GM11168 (cell line): ENCODE measurements around the gene NOP58.
"Not testable (repeated sequence)": the region's sequence is repeated elsewhere in the genome, so short reads cannot be mapped to it uniquely, and the experiment has no call there.

Experiments used
- in situ Hi-C: fragments of 300-500 bp; cut with MboI; formaldehyde crosslinking; loops from one replicate; pipeline ENCODE4 v1.12.0; 2022; ENCODE audit warnings: low sequenced_read_pairs; ENCODE audit not compliant: unreplicated experiment

Gene NOP58

GRCh38 chr2:202265467-202266277 lies at the start of gene NOP58:
Gene NOP58, plus strand, starts transcription at chr2:202265763. Its CDS starts 179 bp downstream, at chr2:202265942.
- in situ Hi-C loops = no loop called here

- in situ Hi-C loops = no loop called here
These were observed 43.7 kb upstream of the NOP58 start for GRCh38 chr2:202221873-202222272.

GRCh38 chr2:202237787-202238233 lies 27.8 kb upstream of the NOP58 start:
- in situ Hi-C loops = no loop called here

GRCh38 chr2:202238234-202239197 lies 27.0 kb upstream of the NOP58 start, which contains the start of gene SUMO1:
Gene SUMO1, minus strand, starts transcription at chr2:202238597. Its CDS starts 146 bp downstream, at chr2:202238451.
- in situ Hi-C loops = no loop called here

GRCh38 chr2:202247710-202248109 lies 17.9 kb upstream of the NOP58 start:
- in situ Hi-C loops = not testable (repeated sequence)

- in situ Hi-C loops = no loop called here
These were observed 15.9 kb upstream of the NOP58 start for GRCh38 chr2:202249521-202250253.

GRCh38 chr2:202251494-202251893 lies 14.1 kb upstream of the NOP58 start:
- in situ Hi-C loops = no loop called here

- in situ Hi-C loops = no loop called here
These were observed 4.0 kb upstream of the NOP58 start for GRCh38 chr2:202261531-202261930.

GRCh38 chr2:202267495-202267894 lies 1.9 kb downstream of the NOP58 start:
- in situ Hi-C loops = no loop called here

GRCh38 chr2:202269585-202269984 lies 4.0 kb downstream of the NOP58 start:
- in situ Hi-C loops = no loop called here

GRCh38 chr2:202270487-202270886 lies 4.9 kb downstream of the NOP58 start:
- in situ Hi-C loops = no loop called here

- in situ Hi-C loops = not testable (repeated sequence)
These were observed 10.6 kb downstream of the NOP58 start for GRCh38 chr2:202276078-202276720.

GRCh38 chr2:202278036-202278760 lies 12.6 kb downstream of the NOP58 start:
- in situ Hi-C loops = no loop called here

- in situ Hi-C loops = no loop called here
These were observed 13.4 kb downstream of the NOP58 start for GRCh38 chr2:202278944-202279343.

- in situ Hi-C loops = no loop called here
These were observed 21.0 kb downstream of the NOP58 start for GRCh38 chr2:202286595-202286994.

GRCh38 chr2:202289394-202290204 lies 24.0 kb downstream of the NOP58 start:
- in situ Hi-C loops = no loop called here

GRCh38 chr2:202290316-202290715 lies 24.8 kb downstream of the NOP58 start:
- in situ Hi-C loops = no loop called here

GRCh38 chr2:202290970-202291369 lies 25.4 kb downstream of the NOP58 start:
- in situ Hi-C loops = no loop called here
